Osteoblast (primary cell): Measurements from ENCODE around the gene CDH4. TPM values are rescaled to one million over a fixed set of nuclear protein-coding genes. Genes with fewer than 3 reads are reported as not detected.

Source experiments
- DNase-seq: peaks from one replicate; pipeline ENCODE4 v3.0.0; 2011; ENCODE audit warnings: low spot score, mixed read lengths; ENCODE audit not compliant: insufficient read length; ENCODE audit errors: missing footprints
- H2AFZ ChIP-seq: 2 replicates; pipeline ENCODE4 v1.6.0; 2011; ENCODE audit warnings: mild to moderate bottlenecking, low read length
- H3K27ac ChIP-seq: 2 replicates; pipeline ENCODE4 v1.5.1; 2011; ENCODE audit warnings: mild to moderate bottlenecking, low read depth, low read length, moderate library complexity
- H3K27me3 ChIP-seq: 2 replicates; pipeline ENCODE4 v1.6.0; 2012; ENCODE audit warnings: mild to moderate bottlenecking, control low read depth, inconsistent platforms, low read length, moderate library complexity; ENCODE audit not compliant: insufficient read depth
- H3K36me3 ChIP-seq: 2 replicates; pipeline ENCODE4 v1.5.1; 2011; ENCODE audit warnings: mild to moderate bottlenecking, low read length, control low read depth, moderate library complexity; ENCODE audit not compliant: insufficient read depth
- H3K4me1 ChIP-seq: 2 replicates; pipeline ENCODE4 v1.5.1; 2011; ENCODE audit warnings: mild to moderate bottlenecking, low read length, control low read depth, moderate library complexity; ENCODE audit not compliant: insufficient read depth
- H3K4me2 ChIP-seq: 2 replicates; pipeline ENCODE4 v1.6.0; 2011; ENCODE audit warnings: mild to moderate bottlenecking, low read length; ENCODE audit not compliant: insufficient read depth
- H3K4me3 ChIP-seq: fragments of 200-600 bp; sonication (generic); 3 replicates; pipeline ENCODE4 v1.5.1; 2012; ENCODE audit warnings: mild to moderate bottlenecking, low read length, inconsistent platforms; ENCODE audit not compliant: insufficient read depth
- H3K79me2 ChIP-seq: 2 replicates; pipeline ENCODE4 v1.6.0; 2012; ENCODE audit warnings: mild to moderate bottlenecking, low read length, control low read depth, inconsistent platforms; ENCODE audit not compliant: insufficient read depth
- H3K9me3 ChIP-seq: 2 replicates; pipeline ENCODE4 v1.5.1; 2011; ENCODE audit warnings: low read depth, low read length, control low read depth
- H4K20me1 ChIP-seq: 2 replicates; pipeline ENCODE4 v1.6.0; 2012; ENCODE audit warnings: mild to moderate bottlenecking, low read length, control low read depth; ENCODE audit not compliant: insufficient read depth
- CTCF ChIP-seq: IDR thresholded peaks from 2 replicates; pipeline ENCODE4 v1.5.1; 2011; ENCODE audit warnings: mild to moderate bottlenecking, low read depth, low read length, moderate library complexity; ENCODE audit errors: extremely low read depth
- total RNA-seq: library from RNA; depleted of rRNA; stranded (reverse); fragments of >200 nt; gene quantifications from 2 replicates; pipeline ENCODE4 v1.2.3, GENCODE V29; 2012

CDH4 gene
- total RNA-seq, 1 donor, result 1.1 TPM

- Histone ChIP-seq H3K4me2 (no peak overlapping the region), H3K79me2 (no peaks in the 10 kb centered on the region), H4K20me1 (no peaks in the 10 kb centered on the region), H3K36me3 (no peaks in the 10 kb centered on the region), H3K27ac (no peak overlapping the region), H3K4me1 (no peaks in the 10 kb centered on the region), H2AFZ (no peak overlapping the region), H3K4me3 (no peak overlapping the region), H3K27me3 (no peaks in the 10 kb centered on the region), H3K9me3 (peaks cover 2% of the 10 kb centered on the region)
- no peak for TF ChIP-seq CTCF
- DNase-seq, result no peak
Measured at GRCh38 chr20:61389077-61389476, 137.0 kb downstream of the CDH4 start.

- Histone ChIP-seq H3K4me2 (no peak overlapping the region), H3K79me2 (no peaks in the 10 kb centered on the region), H3K9me3 (no peaks in the 10 kb centered on the region), H4K20me1 (no peaks in the 10 kb centered on the region), H3K4me1 (no peaks in the 10 kb centered on the region), H3K4me3 (no peak overlapping the region), H3K27me3 (no peaks in the 10 kb centered on the region), H3K36me3 (no peaks in the 10 kb centered on the region), H2AFZ (no peak overlapping the region), H3K27ac (no peak overlapping the region)
- TF ChIP-seq CTCF, result no peak
- DNase-seq, result no peak
Measured at GRCh38 chr20:61391185-61391584, 139.1 kb downstream of the CDH4 start.

- no peak for DNase-seq
- Histone ChIP-seq H3K4me2 (no peak overlapping the region), H3K27me3 (no peaks in the 10 kb centered on the region), H3K36me3 (no peaks in the 10 kb centered on the region), H3K27ac (no peak overlapping the region), H3K4me3 (no peak overlapping the region), H3K9me3 (no peaks in the 10 kb centered on the region), H4K20me1 (no peaks in the 10 kb centered on the region), H3K79me2 (no peaks in the 10 kb centered on the region), H2AFZ (no peak overlapping the region), H3K4me1 (no peaks in the 10 kb centered on the region)
- TF ChIP-seq CTCF, result no peak
Measured at GRCh38 chr20:61391812-61392520, 139.9 kb downstream of the CDH4 start.

- Histone ChIP-seq H3K4me3 (no peak overlapping the region), H3K79me2 (no peaks in the 10 kb centered on the region), H3K4me2 (no peak overlapping the region), H3K36me3 (no peaks in the 10 kb centered on the region), H2AFZ (no peak overlapping the region), H3K27me3 (no peaks in the 10 kb centered on the region), H4K20me1 (no peaks in the 10 kb centered on the region), H3K4me1 (no peaks in the 10 kb centered on the region), H3K27ac (no peak overlapping the region), H3K9me3 (no peaks in the 10 kb centered on the region)
- TF ChIP-seq CTCF, result no peak
- no peak for DNase-seq
Measured at GRCh38 chr20:61394088-61394799, 142.2 kb downstream of the CDH4 start.
